Right atrium auricular region (tissue), 2 donors: Measurements from ENCODE around the gene GP9. TPM values are rescaled to one million over a fixed set of nuclear protein-coding genes. Genes with fewer than 3 reads are reported as not detected.

ENCODE experiments used
- DNase-seq: peaks from one replicate; pipeline ENCODE4 v3.0.0-alpha.2; 2019; ENCODE audit warnings: low spot score
- H3K27ac ChIP-seq, 2 donors: fragments of 200-600 bp; sonication (generic); 1 replicate in 1 of 2; 2 replicates in 1 of 2; pipeline ENCODE4 v1.5.1; 2016 to 2019
- H3K27me3 ChIP-seq, 2 donors: fragments of 200-600 bp; sonication (generic); one replicate each; pipeline versions ENCODE4 v1.5.1 to v1.6.0; 2017 to 2019
- H3K36me3 ChIP-seq: fragments of 200-600 bp; sonication (generic); one replicate; pipeline ENCODE4 v1.5.1; 2016
- H3K4me1 ChIP-seq, 2 donors: fragments of 200-600 bp; sonication (generic); one replicate each; pipeline versions ENCODE4 v1.5.1 to v1.6.0; 2017 to 2019
- H3K4me3 ChIP-seq, 2 donors: fragments of 200-600 bp; sonication (generic); 1 replicate in 1 of 2; 2 replicates in 1 of 2; pipeline ENCODE4 v1.5.1; 2017 to 2019; ENCODE audit warnings: mild to moderate bottlenecking in 1 of 2, moderate library complexity in 1 of 2
- H3K9me3 ChIP-seq, 2 donors: fragments of 200-600 bp; sonication (generic); one replicate each; pipeline ENCODE4 v1.5.1; 2019
- CTCF ChIP-seq, 2 donors: fragments of 200-600 bp; sonication (generic); IDR thresholded peaks; one replicate each; pipeline ENCODE4 v1.5.1; 2019; ENCODE audit warnings: antibody characterized with exemption in 2 of 2
- total RNA-seq, 2 donors: library from RNA; depleted of rRNA; stranded (reverse); fragments of >200 nt; gene quantifications; one replicate each; pipeline ENCODE4 v1.1.0, GENCODE V29; 2016

GP9 gene
- total RNA-seq, 2 donors from 2014 or later, result not detected

DNA sequence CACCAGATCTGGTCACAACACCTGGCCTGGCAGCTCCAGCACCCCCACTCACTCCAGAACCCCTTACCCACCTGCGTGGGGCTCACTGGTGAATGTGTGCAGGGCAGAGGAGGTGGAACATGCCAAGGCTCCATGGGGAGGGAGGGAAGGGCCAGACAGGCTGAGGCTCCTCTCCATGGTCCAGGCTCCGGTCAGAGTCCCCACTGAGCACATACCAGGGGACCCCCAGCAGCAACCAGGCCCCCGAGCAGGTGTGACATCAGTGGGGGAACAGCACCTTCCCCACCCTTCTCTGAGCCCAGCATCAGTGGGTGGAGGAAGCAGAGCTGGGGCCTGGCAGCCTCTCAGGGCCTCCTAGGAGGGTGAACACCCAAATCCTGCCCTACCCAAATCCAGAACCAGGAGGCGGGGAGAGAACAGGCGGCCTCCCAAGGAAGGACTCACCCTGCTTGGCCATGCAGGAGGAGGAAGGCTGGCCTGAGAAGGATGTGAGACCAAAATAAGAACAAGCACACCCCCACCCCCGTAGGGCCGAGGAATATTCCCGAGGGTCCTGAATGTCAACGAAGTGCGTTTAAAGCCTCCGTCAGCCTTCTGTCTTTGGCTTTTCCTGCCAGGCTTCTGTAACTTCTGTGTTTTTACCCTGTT is 1.1 kb upstream of the GP9 start:
- no peak for DNase-seq
- no peak overlapping the region for H3K27ac ChIP-seq
- no peaks in the 10 kb centered on the region for H3K4me1 ChIP-seq
- no peaks in the 10 kb centered on the region for H3K27me3 ChIP-seq
- no peaks in the 10 kb centered on the region for H3K9me3 ChIP-seq
- no peaks in the 10 kb centered on the region for H3K36me3 ChIP-seq
- H3K4me3 ChIP-seq, result no peak overlapping the region
- no peak for TF ChIP-seq CTCF (IDR thresholded peaks at IDR 0.05)

DNA sequence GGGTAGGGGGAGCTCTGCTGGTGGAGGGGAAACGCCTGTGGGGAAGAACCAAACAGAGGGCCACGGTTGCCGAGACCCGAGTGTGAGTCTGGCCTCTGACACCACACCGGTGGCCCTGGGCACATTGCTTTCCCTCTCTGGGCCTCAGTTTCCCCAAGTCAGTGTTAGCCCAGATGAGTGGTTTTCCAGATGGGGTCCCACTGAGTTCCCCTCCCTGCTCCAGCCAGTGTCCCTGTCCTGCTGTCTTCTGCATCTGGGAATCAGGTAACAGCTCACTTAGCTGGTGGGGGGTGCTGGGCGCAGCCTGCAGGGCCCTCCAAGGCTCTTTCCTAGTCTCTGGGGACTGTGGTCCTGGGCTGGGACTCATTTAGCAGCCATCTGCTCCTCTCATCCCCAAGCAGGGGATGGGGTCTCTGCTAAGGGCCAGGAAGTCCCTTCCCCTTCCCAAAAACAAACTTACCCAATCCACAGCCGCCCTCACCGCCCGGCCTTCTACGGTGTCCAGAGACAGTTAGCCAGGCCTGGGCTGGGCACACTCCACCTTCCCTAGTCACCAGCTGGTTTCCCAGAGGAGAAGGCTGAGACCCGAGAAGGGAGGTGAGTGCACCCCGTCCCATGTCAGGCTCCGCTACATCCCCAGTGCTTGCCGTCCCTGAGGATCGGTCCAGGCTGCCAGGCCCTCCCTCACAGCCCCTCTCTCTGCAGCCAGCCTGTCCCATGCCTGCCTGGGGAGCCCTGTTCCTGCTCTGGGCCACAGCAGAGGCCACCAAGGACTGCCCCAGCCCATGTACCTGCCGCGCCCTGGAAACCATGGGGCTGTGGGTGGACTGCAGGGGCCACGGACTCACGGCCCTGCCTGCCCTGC is 676 bp downstream of the GP9 start:
- Histone ChIP-seq H3K27ac (no peak overlapping the region), H3K4me3 (no peak overlapping the region), H3K27me3 (no peaks in the 10 kb centered on the region), H3K4me1 (no peaks in the 10 kb centered on the region), H3K36me3 (no peaks in the 10 kb centered on the region), H3K9me3 (no peaks in the 10 kb centered on the region)
- no peak for DNase-seq
- no peak for TF ChIP-seq CTCF (IDR thresholded peaks at IDR 0.05)

- no peak for TF ChIP-seq CTCF (IDR thresholded peaks at IDR 0.05)
- Histone ChIP-seq H3K9me3 (no peaks in the 10 kb centered on the region), H3K27ac (no peak overlapping the region), H3K4me3 (no peak overlapping the region), H3K27me3 (no peaks in the 10 kb centered on the region), H3K4me1 (no peaks in the 10 kb centered on the region), H3K36me3 (no peaks in the 10 kb centered on the region)
- DNase-seq, result no peak
Measured at GRCh38 chr3:129061888-129062834, 1.6 kb downstream of the GP9 start.

DNA sequence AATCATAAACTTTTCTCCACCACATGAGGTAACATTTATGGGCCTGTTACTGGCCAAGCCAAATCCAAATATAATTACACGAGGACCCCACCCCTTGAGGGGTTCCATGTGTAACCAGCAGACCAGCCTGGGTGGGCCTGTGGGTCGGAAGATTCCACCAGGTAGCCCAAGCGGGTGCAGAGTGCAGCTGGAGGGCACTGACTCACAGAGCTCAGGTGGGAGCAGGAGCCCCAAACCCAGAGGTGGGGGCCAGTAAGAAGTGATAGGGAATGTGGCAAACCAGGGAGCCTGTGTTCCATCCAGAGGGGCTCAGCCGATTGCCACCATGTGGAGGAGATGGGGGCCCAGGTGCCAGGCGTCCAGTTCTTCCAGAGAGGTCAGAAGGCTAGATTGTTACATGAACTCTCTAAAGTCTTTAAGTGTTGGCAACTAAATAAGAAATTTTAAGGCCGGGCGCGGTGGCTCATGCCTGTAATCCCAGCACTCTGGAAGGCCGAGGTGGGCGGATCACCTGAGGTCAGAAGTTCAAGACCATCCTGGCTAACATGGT is 2.6 kb downstream of the GP9 start:
- H3K9me3 ChIP-seq, result no peaks in the 10 kb centered on the region
- no peak overlapping the region for H3K27ac ChIP-seq
- no peaks in the 10 kb centered on the region for H3K36me3 ChIP-seq
- TF ChIP-seq CTCF (IDR thresholded peaks at IDR 0.05), result no peak
- H3K27me3 ChIP-seq, result no peaks in the 10 kb centered on the region
- no peak for DNase-seq
- H3K4me1 ChIP-seq, result peaks cover 0 to 2% of the 10 kb centered on the region in 2 donors
- no peak overlapping the region for H3K4me3 ChIP-seq

DNA sequence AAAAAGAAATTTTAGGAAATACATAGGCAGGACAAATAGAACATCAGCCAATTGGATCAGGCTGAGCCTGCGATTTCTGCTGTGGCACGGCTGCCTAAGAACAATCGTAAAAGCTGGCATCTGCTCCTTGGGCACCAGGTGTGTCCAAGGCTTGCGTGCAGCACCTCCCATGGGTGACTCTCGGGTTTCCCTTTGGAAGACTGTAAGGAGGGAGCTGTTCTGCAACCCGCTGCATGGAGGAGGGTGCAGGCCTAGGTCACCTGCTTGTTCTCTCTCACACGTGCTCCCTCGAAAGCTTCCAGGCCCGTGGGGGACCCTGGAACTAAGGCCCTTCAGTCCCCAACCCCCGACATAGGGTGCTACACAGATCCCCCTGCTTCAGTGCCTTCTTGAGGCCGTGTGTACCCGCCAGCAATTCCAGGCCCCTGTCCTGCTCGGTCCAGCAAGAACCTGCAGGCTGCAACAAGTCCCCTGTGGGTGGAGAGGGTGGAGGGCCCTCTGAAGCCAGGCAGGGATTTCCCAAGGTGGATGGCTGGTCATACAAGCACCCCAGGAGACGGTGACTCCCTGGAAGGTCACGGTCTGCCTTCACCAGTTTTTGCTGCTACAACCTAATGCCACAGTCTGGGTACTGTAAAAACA is 3.4 kb downstream of the GP9 start:
- Histone ChIP-seq H3K4me1 (peaks cover 0 to 10% of the 10 kb centered on the region in 2 donors), H3K9me3 (no peaks in the 10 kb centered on the region), H3K36me3 (no peaks in the 10 kb centered on the region), H3K27ac (no peak overlapping the region), H3K27me3 (no peaks in the 10 kb centered on the region), H3K4me3 (no peak overlapping the region)
- DNase-seq, result no peak
- TF ChIP-seq CTCF (IDR thresholded peaks at IDR 0.05), result no peak
